Left lobe of liver (tissue), 2 donors: ENCODE data around the gene ZNF608. TPM values are rescaled to one million over a fixed set of nuclear protein-coding genes. Genes with fewer than 3 reads are reported as not detected.
A peak's percentile ranks its signal among the peaks of the same experiment; 100 is the strongest.

ENCODE experiments used
- ATAC-seq: fragments of 200-7000 bp; cut with Tn5 transposase; one replicate; pipeline ENCODE4 v1.9.1; 2020; ENCODE audit warnings: mild to moderate bottlenecking, moderate library complexity
- DNase-seq: peaks from one replicate; pipeline ENCODE4 v3.0.0-alpha.2; 2020; ENCODE audit warnings: low spot score
- total RNA-seq: library from RNA; stranded (reverse); gene quantifications from one replicate; pipeline ENCODE4 v1.2.1, GENCODE V29; 2021
- donor health status: DM: no; HTN: no; CAD: no; lungs with moderate emphysema.
- donor health status: DM: no; HTN: yes; CAD: no.

The ZNF608 gene, protein sequence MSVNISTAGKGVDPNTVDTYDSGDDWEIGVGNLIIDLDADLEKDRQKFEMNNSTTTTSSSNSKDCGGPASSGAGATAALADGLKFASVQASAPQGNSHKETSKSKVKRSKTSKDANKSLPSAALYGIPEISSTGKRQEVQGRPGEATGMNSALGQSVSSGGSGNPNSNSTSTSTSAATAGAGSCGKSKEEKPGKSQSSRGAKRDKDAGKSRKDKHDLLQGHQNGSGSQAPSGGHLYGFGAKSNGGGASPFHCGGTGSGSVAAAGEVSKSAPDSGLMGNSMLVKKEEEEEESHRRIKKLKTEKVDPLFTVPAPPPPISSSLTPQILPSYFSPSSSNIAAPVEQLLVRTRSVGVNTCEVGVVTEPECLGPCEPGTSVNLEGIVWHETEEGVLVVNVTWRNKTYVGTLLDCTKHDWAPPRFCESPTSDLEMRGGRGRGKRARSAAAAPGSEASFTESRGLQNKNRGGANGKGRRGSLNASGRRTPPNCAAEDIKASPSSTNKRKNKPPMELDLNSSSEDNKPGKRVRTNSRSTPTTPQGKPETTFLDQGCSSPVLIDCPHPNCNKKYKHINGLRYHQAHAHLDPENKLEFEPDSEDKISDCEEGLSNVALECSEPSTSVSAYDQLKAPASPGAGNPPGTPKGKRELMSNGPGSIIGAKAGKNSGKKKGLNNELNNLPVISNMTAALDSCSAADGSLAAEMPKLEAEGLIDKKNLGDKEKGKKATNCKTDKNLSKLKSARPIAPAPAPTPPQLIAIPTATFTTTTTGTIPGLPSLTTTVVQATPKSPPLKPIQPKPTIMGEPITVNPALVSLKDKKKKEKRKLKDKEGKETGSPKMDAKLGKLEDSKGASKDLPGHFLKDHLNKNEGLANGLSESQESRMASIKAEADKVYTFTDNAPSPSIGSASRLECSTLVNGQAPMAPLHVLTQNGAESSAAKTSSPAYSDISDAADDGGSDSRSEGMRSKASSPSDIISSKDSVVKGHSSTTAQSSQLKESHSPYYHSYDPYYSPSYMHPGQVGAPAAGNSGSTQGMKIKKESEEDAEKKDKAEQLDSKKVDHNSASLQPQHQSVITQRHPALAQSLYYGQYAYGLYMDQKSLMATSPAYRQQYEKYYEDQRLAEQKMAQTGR (N-terminal part only)
- 5.0 TPM for total RNA-seq

DNA sequence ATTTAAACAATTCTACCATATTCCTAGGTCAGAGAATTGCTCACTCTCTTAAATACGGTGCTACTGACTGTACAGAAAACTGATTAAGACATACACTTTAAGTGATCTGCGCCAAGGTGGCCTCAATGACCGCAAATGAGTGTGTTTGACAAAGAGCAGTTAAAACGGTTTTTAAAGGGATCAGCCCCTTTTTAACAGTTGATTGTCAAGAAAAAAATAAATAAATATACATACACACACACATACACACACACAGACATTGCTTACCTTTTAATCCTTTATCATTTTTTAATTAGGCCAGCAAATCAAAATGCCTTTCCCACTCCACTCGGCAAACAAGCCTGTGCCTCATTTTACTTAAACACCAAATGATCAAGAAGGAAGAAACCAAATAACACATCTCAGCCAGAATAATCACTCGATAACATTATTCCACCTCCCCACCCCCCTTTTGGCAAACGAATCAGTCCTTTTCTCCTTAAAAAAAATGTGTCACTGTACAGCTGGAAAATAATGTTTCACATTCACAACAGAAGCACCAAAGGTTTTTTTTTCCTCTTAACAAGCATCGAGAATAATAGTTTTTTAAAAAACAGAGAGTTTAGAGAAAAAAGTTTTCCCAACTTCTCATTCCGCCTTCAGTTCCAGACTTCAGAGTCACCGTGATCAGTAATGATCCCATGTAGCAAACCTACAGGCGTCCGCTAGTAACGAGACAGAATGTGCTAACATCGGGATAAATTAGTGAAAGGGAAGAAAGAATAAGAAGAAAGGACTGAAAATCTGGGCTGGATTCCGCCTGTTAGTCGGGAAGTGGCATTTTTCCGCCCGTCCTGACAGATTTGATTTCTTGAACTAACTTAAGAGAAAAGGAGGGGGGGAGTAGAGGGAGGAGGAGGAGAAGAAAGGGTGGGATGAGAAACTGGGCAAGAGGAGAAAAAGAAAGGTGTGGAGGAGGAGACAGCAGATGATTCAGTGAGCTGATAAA, at the start of gene ZNF608:
Gene ZNF608, minus strand, starts transcription at position 712 of the 988 bp plus-strand sequence. CDS start 1,650 bp downstream, outside the sequence.
- ATAC-seq (no peak), DNase-seq (no peak)

DNA sequence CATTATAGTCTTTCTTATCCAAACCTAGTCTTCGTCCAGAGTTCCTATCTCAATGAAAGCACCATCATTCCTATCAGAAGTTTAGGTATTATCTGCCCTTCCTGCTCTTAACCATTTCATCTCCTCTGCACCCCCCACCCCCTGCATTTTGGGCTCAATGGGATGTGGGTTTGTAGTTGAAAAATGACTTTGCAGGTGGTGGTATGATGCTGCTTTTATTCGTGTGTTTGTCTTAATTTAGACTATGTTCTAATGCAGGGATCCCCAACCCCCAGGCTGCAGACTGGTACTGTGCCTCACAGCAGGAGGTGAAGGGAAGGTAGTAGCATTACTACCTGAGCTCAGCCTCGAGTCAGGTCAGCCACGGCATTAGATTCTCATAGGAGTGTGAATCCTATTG, 49.4 kb upstream of the ZNF608 start:
- DNase-seq (no peak), ATAC-seq (no peak)

DNA sequence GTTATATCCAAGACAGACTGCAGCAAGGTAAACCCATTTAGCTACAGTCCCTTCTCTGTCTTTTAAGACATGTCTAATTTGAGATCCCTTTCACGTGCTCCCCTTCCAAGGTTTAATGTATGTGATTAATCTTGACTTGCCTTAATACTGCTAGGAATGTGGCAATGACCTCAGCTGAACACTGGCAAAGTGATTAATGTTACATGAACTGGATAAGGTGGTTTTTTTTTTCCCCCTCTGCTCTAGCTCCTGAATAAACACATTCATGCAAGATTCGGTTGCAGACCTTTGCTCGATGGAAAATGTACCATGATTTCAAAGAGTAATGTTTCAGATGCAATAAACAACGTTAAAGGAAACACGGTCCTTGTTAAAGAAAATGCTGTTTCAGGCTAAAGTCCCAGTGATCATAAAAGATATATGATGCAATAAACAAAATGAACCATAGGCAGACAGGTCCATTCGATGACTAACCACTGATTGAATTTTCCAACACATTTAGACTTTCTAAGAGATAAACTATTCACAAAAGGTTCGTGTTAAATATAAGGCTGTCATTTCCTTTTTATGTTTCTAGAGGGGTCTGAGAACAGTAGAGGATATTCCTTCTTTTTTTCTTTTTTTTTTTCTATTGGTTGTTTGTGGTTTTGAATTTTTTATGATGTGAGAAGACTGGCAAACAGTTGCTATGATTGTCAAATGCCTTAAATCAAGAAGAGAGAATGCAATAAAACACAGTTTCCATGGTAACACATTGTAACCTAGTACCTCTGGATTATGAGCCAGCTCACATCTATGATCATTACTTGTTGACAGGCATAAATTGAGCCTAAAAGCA, 44.7 kb upstream of the ZNF608 start:
- ATAC-seq (no peak), DNase-seq (no peak)

DNA sequence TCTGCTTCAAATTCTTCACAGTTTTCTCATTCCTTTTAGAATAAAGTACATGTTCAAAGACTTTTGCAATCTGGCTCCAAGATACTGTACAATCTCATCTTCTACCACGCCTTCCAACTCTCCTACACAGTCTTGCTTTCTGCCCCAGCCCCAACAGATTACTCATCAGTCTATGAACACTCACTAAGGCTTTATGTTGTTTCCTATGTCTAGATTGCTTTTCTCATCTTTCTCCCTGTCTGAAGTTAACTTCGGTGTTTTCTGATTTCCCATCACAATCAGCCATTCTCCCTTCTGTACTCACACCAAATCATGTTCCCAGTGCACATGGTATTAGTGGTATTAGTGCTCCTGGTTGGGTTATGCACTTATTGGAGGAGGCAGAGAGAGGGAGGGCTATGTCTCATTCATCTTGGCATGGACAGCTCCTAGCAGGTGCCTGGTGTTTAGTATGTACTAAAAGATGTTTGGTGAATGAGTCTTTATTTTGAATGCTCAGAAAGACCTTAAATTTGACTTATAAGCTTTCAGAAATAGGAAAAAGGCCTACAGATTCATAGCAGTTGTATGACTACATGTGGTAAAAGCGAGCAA, 44.0 kb upstream of the ZNF608 start:
- DNase-seq = no peak
- ATAC-seq = no peak

DNA sequence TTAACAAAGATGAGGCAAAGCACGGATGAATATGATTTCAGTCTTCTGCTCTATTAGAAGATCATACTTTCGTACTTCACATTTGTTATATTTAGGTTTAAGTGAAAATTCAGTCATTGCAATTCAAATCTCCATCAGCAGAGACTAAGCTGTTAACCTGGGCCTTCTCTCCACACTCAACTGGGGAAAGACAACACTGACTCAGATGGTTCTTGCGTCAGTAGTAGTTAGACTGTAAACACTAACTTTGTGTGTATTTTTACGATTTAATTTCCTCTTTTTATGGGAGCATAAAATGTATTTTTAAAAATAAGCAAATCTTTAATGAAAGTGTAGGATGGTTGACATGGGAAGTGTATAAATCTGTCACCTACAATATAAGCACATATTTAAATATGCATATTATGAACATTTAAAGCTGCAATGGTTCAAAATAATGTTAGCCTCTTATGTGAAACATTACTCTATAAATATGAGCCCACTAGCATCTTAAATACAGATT, 42.7 kb upstream of the ZNF608 start:
- no peak for ATAC-seq
- DNase-seq = no peak

DNA sequence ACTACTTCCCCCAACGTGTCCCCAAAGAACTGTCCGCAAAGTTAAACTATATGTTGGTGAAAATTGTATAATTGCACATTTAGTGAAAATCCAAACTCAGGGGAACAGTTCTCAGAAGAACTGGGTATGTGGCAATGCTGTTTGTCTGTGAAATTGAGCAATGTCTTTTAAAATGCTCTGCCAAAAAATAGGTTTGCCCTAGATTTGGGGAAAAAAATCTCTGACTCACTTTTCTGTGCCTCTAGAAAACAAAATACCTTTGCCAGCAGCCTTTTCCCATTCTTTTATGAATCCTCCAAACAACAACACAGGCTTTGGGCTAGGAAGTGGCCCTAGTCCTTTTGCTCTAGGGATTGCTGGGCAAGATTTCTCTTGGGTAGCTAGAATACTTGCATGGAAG, 37.4 kb upstream of the ZNF608 start:
- ATAC-seq (peak; percentile 85), DNase-seq (no peak)

DNA sequence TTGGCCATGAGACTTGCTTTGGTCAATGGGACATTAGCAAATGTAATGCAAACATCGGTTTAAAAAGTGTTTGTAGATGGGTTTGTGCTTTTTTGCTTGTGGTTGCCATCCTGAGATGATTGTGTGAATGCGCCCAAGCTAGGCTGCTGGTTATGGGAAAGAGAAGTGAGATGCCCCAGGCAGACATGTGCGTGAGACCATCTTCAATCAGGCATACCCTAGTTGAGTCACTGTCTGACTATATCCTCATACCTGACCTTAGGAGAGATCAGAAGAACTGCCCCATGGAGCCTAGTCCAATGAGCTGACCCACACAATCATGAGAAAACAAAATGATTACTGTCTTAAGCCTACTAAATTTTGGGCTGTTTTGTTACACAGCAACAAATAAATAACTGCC, 36.8 kb upstream of the ZNF608 start:
- no peak for ATAC-seq
- DNase-seq = no peak

DNA sequence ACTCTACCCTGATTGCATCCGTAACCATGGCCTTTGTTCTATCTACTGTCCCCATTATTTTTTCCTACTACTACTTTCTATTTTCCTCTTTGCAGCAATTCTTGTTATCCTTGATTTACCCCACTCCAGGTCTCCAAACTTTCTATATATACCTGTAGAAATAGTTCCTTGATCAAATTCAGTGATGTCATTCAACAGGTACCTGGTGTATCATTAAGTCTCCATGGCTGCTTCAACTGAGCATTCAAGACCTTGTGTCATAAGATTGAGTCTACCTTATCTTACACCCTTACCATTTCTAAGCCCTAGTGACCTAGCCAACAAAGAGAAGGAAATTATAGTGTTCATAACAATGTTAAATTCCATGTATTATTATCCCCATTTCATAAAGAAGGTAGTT, 35.8 kb upstream of the ZNF608 start:
- ATAC-seq (no peak), DNase-seq (no peak)

DNA sequence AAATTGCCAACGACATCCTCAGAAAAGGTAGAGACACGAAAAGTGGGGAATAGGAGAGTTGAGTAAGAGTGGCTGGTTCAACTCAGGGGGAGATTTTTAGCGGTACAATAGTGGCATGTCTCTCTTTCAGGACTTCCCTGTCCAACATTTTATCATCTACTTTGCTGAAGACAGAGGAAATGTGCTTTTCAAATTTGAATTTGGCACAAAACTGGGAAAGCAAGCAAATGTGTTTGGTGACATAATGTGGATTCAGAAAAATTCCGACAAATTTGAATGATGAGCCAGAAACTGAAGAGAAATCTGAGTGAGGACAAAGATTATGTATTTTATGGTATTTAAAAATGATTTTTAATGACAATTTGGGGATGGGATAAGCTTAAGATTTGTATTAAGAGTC, 33.6 kb upstream of the ZNF608 start:
- no peak for DNase-seq
- no peak for ATAC-seq

DNA sequence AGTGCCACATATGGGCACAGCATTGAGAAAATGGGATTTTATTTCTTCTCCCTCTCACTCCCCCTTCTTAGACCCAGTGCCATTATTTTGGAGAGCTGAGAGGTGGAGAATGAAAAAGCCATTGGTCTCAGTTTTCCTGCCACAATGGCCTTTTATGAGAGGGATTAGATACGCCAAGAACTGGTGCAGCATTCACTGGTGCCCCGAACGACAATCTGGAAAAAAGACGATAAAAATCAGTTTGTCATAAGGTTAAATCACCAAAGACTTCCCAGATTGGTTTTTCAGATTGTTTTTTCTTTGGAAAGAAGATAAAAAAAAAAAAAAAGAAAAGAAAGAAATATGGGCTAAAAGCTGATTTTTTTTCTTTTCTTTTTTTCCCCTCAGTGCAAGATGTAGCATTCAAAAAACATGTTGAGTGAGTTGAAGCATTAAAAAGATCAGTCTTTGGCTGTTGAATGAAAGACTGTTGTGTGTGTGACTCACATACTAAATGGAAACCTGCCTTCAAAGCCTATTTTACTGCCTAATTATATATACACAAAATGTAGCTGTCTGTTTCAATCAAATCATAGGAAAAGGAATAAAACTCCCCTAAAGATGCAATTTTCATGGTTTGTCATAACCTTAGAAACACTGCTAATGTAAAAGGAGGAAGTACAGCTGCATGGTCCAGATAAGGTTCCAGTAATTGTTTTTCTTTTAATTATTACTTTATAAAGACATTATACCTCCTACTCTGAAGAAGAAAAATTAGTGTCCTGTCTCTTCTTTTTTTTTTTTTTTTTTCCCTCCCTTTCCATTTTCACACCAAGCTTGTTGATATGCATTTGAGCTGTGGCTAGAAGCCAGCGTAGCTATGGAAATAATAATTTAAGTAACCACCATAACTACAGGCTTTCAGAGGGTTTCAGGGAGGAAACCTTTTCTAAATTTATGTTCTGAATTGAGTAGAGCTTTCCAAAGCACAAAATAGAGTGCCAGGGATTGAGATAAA, 27.2 kb upstream of the ZNF608 start:
- no peak for DNase-seq
- no peak for ATAC-seq

DNA sequence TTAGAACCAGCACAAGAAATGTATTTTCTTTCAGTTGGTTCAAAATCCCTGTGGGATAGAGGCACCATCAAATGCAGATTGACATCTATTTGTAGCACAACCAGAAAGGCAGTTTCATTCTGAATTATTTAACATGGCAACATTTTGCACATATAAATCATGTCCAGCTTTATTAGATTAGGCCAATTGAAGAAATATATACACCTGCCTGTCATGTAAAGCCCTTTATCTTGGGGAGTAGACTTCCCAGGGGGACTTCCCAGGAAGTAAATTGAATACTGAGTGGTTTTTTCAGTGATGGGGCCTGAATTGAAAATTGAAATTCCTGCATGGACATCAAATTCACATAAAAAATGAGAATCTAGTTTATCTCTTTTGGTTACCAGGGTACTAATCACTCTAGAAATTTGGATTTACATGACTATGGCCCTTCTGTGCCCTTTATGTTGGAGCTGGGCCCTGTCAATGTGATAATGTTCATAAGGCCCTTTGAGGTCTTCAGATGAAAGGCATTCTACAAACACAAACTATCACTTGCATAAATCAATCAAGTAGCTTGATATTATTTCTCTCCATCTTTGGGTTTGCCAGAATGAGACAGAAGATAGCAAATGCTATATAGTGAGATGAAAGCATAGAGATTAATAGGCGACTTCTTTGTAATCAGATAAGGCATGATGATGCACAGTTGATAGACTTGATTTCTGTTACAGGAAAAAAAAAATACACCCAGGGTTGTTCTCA, 26.2 kb upstream of the ZNF608 start:
- DNase-seq = no peak
- ATAC-seq = no peak

DNA sequence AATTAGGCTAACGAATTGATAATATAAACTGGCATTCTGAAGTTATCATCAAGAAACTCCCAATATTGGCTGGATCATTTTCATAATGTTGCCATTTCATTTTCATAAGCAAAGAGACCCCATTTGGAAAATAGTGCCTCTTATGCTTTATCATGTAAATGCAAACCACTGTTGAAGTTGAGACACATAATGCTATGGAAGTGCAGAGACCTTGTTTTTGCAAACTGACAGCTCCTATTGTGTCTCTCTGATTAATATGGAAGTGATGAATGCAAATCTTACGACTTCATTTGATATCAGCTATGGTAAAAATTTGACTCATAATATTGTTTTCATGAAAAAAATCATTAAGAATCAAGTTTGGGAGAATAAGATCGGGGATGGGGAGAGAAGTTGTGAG, 25.3 kb upstream of the ZNF608 start:
- ATAC-seq (no peak), DNase-seq (no peak)

DNA sequence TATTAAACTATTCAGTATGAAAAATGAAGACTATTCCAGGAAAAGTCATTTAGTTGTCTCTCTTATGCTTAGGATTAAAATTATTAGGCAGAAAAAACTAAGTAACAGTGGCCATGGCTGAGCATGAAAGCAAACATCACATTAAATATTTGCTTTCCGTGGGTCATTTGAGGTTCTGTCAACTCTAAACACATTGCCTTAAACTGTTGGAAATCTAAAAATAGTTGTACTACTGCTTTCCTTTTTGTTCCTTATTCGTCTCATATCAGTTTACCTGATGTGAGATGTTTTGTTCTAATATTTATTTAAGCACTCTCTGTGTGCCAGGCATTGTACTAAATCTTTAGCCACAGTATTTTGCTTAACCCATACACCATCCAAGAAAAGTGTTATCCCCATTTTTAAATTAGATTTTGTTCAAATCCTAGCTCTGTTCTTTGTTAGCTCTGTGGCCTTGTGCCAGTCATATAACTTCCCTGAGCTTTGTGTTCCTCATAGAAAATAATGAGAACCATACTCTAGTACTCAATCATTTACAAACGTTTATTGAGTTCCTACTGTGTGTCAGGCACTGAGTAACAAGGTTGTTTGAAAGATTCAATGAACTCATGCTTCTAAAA, 18.7 kb upstream of the ZNF608 start:
- DNase-seq = no peak
- ATAC-seq = peak; percentile 93

DNA sequence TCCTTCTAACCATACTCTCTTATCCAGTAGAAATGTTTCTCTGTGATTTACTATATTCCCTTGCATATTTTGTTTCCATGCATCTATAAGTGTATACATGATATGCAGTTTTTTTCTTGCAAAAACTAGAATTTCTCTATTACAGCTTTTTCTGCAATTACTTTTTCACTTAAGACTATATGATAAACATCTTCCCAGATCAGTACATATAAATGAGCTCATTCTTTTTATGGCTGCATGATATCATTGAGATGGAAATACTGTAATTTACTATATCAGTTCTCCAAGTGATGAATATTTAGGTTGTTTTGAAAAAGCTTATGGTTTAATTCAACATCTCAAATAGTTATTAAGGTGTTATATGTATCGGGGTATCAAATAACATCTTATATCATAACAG, 18.1 kb upstream of the ZNF608 start:
- DNase-seq = no peak
- no peak for ATAC-seq

DNA sequence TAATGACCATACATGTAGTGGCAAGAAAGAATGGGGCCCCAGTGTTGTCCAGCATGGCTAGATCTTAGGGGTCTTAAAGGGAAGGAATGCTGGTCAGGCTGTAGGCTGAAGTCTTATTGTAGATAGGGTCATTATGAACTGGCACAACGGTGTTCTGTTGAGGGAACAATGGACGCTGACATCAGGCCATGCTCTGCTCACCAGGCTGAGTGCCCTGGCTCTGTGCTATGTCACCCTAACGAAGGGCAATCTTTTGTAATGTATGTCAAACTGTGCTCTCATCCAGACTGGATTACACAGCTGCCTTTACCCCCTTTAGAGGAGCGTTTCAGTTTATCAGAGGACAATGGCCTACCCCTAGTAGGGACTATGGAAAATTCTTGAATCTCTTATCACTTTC, 14.6 kb upstream of the ZNF608 start:
- no peak for ATAC-seq
- no peak for DNase-seq

DNA sequence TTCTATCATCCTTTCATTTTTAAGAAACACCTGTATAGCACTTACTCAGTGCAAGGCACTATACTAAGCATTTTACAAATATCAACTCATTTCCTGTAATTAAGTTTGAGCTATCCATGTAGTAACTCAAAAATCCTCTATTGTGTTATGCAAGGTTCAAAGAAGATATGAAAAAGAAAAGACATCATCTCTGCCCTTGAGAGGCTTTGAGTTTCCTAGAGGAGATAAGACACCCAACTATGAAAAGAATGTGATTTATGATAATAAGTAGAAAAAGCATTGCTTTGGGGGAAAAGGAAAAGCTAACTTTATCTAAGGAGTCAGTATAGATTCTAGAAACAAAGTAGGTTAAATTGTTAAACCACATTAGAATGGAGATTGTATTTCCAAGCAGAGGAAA, 14.2 kb upstream of the ZNF608 start:
- DNase-seq (no peak), ATAC-seq (no peak)
